KOPT-K1 (cell line): ENCODE results near the gene GNA12.

ENCODE experiments used
- H3K27ac ChIP-seq: fragments of 200-600 bp; sonication (generic); 2 replicates; pipeline ENCODE4 v1.5.1; 2016; ENCODE audit warnings: antibody characterized with exemption, mild to moderate bottlenecking, low read depth, low read length; ENCODE audit not compliant: poor library complexity, severe bottlenecking
- H3K36me3 ChIP-seq: fragments of 200-600 bp; sonication (generic); 2 replicates; pipeline ENCODE4 v1.5.1; 2017; ENCODE audit warnings: antibody characterized with exemption, mild to moderate bottlenecking, low read length, moderate library complexity; ENCODE audit not compliant: insufficient read depth
- H3K9me3 ChIP-seq: fragments of 200-600 bp; sonication (generic); 2 replicates; pipeline ENCODE4 v1.5.1; 2017; ENCODE audit warnings: antibody characterized with exemption, low read length, mild to moderate bottlenecking; ENCODE audit not compliant: insufficient read depth, poor library complexity, severe bottlenecking

GNA12 gene, protein sequence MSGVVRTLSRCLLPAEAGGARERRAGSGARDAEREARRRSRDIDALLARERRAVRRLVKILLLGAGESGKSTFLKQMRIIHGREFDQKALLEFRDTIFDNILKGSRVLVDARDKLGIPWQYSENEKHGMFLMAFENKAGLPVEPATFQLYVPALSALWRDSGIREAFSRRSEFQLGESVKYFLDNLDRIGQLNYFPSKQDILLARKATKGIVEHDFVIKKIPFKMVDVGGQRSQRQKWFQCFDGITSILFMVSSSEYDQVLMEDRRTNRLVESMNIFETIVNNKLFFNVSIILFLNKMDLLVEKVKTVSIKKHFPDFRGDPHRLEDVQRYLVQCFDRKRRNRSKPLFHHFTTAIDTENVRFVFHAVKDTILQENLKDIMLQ

DNA sequence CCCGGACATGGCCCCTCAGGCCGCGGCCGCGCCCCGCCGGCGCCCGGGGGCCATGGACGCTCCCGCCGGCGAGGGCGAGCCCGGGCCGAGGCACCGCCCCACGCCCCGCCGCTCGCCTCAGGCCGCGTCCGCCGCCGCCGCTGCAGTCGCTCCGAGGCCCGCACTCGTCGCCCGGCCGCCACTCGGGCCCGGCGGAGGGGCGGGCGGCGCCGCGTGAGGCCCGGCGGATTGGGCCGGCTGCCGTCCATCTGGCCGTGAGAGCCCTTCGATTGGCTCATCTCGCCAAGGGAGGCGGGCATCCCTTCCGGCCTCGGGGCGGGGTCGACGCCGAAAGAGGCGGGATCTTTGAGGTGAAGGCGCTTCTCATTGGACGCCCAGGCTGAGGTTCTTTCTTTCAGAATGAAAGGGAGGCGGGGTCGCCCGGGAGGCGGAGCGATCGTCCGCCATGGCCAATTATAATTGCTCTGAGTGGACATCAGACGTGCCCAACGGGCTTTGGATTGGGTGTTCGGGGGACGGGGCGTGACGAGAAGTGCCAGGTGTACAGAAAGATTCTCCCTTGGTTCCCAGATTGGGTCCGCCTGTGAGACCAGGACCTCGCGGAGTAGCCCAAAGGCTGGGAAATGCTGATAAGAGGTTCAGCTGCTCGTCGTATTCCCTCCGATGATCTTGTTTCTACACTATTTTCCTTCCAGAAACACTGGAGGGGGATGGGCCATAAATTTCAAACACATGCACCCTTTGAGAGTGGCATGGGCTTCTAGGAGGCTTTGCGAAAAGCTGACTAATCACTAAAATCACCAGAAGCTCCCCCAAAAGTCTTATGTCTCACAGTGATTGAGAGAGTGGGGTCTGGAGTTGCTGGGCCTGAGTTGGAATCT is at the start of gene GNA12:
TSS of gene GNA12 (minus strand) at position 156 of the 881 bp plus-strand sequence. CDS start at position 9, 147 bp downstream.
- no peaks in the 10 kb centered on the region for H3K9me3 ChIP-seq
- H3K36me3 ChIP-seq, result peaks cover 8% of the 10 kb centered on the region; the same call in 1 of the 2 replicates
- H3K27ac ChIP-seq, result peak within 1 kb of the TSS; percentile 35

DNA sequence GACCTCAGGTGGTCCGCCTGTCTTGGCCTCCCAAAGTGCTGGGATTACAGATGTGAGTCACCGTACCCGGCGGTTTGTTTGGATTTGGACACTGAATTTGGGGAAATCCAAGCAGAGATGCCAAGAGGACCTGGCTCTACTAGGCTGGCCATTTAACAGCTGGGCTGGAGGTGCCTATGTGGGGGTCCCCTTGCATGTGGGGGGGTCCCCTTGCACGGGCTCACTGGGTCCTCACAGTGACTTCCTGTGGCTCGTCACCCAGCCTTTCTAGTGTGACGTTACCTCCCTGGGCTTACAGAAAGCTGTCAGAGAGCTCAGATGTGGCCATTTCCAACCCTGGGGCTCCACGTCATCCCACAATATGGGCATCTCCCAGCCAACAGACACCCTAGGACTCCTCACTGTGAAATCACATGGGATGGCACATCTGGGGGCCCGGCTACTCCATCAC is 49.3 kb upstream of the GNA12 start:
- Histone ChIP-seq H3K27ac (no peak overlapping the region), H3K36me3 (no peaks in the 10 kb centered on the region), H3K9me3 (no peaks in the 10 kb centered on the region)

DNA sequence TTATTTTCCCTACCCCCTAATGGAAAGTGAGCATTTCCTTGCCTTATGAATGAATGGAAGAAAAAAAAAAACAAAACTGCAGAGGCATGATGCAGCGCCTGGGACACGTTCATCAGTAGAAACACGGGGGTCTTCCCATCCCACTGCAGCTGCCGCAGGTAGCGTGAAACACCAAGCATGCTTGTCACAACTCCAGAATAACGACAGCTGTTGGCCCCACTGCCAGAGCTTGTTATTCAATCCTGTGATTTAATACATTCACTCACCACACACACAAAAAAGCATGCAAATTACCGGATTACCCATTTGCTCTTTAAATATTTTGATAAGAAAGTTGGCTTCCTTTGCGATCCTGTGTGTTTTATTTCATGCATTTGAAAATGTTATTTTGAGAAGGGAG is 48.4 kb upstream of the GNA12 start:
- Histone ChIP-seq H3K9me3 (no peaks in the 10 kb centered on the region), H3K27ac (no peak overlapping the region), H3K36me3 (no peaks in the 10 kb centered on the region)

DNA sequence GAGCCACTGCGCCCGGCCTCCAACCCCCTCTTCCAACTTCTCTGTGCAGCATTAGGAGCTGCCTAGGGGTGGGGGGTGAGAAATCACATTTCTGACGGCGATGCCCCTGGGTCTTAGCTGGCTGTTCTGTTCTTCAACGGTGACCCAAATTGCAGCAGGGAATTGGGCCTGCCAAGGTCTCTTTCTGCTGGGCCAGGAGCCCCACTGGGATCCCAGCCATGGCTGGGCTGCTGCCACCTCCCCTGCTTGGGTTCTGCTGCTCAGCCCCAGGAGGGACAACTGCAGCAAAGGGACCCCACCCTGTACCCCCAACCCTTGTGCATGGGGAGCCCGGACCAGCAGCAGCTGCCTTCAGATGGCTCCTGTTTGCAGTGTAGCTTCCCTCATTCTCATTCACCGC is 43.7 kb upstream of the GNA12 start:
- Histone ChIP-seq H3K27ac (no peak overlapping the region), H3K9me3 (no peaks in the 10 kb centered on the region), H3K36me3 (no peaks in the 10 kb centered on the region)

DNA sequence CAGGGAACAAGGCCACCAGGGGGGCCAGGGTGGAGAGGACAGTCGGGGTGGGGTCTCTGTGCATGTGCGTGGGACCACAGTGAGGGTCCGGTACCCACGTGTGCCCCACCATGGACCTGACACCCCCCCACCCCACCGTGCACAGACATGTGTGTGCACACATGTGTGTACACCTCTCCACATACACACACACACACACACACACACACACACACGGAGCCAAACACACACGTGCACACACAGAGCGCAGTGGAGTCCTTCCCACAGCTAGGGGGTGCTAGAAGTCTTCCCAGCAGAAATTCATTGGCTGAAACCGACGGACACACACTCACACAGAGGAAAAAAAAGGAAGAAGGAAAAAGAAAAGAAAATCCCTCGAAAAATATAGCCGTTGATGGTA is 42.8 kb upstream of the GNA12 start:
- no peaks in the 10 kb centered on the region for H3K9me3 ChIP-seq
- no peaks in the 10 kb centered on the region for H3K36me3 ChIP-seq
- H3K27ac ChIP-seq, result no peak overlapping the region

DNA sequence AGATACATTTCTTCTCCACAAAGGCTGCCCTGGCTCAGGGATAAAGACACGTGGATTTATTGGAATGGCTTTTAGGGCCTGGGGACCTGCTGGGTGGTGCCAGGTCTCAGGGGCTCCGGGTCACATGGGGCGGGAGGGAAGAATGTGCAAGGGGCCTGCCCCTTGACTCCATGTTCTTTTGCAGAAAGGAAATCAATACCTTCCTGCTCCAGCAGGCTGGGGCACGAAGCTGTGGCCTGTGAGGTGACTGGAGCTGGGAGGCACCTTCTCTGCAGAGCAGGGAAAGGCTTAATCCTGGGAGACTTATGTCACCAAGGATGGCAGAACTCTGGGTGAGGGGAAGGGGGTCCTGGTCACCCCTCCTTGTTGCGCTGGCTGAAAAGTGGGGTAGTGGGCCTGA is 42.3 kb upstream of the GNA12 start:
- Histone ChIP-seq H3K27ac (no peak overlapping the region), H3K9me3 (no peaks in the 10 kb centered on the region), H3K36me3 (no peaks in the 10 kb centered on the region)

DNA sequence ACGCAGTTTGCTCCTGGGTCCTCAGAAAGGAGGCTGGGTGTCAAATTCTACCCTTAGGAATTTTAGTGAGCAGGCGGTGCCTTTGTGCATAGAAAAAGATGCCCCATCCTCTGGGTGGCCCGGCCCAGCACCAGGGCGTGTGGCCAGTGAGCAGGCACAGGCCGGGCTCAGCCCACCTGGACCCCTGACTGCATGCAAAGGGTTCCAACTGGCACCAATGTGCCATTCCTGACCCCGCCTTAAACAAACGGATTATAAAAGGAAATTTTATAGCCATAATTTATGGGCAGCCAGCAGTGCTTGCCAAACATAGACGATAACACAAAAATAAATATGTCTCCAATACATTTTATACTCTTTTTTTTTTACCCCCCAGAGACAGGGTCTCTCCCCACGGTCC is 40.1 kb upstream of the GNA12 start:
- no peaks in the 10 kb centered on the region for H3K36me3 ChIP-seq
- no peaks in the 10 kb centered on the region for H3K9me3 ChIP-seq
- H3K27ac ChIP-seq, result no peak overlapping the region

DNA sequence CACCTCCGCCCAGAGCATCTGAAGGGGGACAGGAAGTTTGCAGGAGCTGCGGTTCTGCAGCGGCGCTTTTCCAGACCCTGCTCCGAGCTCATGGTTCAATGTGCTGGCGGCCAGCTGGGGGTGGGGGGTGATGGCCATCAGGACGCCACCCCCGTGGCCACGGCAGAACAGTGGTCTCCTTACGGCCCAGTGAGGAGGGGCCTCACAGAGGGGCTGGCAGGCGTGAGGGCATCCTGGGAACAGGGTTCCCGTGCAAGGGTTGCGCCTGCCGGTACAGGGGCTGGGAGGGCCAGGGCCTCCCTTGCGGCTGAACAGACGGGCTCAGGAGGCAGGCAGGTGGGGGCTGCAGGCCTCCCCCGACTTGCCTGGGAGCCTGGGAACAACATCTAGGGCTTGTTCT is 39.0 kb upstream of the GNA12 start:
- Histone ChIP-seq H3K9me3 (no peaks in the 10 kb centered on the region), H3K27ac (no peak overlapping the region), H3K36me3 (no peaks in the 10 kb centered on the region)

DNA sequence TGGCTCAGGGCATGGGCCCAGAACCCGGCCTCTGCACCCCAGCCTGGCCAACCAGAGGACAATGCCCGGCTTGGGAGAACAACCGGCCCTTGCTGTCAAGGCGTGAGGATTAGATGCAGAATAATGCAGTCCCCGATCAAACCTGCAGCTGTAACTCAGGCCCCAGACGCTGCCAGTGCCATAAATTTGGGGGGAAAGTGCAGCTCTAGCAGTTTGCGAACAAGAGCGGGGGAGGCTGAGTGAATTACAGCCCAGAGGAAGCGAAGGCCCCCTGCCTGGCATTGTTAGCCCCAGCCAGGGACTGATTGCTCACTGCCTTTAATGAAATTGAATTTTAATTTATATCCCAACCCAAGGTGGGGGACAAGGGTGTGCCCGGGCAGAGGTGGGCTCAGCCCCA is 38.0 kb upstream of the GNA12 start:
- no peaks in the 10 kb centered on the region for H3K36me3 ChIP-seq
- no peaks in the 10 kb centered on the region for H3K9me3 ChIP-seq
- no peak overlapping the region for H3K27ac ChIP-seq

DNA sequence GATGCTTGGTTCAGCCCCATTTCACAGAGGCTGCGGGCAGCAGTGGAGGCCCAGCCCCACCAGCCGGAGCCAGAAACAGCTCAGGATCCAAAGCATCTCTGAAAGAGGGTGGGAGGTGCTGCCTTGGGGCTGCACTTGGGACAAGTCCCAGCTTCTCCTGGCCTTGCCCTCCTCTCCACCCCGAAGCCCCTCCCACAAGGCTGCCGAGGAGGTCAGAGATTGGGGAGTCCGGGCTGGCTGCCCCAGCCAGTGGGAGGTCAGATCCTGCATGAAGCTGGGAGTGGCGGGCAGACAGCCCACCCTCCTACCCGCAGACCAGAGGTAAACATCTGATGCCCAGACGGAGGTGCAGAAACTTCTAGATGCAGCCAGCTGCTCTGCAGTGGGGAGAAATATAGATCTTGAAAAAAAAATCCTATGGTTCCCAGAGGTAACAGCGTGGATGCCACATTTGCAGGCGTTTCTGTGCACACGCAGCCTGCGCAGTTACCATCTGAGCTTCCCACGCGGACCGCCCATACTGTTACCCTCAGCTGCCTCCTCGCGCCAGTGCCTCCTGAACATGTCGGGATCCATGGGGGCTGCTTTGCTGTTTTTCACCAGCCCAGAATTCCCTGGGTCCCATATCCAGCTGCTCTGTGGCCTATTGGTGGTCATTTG is 36.9 kb upstream of the GNA12 start:
- Histone ChIP-seq H3K36me3 (no peaks in the 10 kb centered on the region), H3K9me3 (no peaks in the 10 kb centered on the region), H3K27ac (no peak overlapping the region)

DNA sequence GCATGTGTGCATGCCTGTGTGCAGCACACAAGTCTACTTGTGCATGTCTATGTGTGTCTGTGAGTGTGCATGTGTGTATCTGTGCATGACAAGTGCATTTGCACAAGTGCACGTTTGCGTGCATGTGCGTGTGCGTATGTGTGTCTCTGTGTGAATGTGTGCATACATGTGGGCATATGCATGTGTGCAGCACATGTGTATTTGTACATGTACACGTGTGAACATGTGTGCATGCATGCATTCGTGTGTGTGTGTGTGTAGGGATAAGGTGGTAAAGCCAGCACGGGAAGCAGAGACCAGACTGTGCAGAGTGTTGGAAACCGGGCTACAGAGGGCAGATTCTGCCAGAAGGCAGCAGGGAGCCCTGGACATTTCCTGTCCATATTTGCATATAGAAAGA is 35.9 kb upstream of the GNA12 start:
- Histone ChIP-seq H3K27ac (no peak overlapping the region), H3K36me3 (no peaks in the 10 kb centered on the region), H3K9me3 (no peaks in the 10 kb centered on the region)

DNA sequence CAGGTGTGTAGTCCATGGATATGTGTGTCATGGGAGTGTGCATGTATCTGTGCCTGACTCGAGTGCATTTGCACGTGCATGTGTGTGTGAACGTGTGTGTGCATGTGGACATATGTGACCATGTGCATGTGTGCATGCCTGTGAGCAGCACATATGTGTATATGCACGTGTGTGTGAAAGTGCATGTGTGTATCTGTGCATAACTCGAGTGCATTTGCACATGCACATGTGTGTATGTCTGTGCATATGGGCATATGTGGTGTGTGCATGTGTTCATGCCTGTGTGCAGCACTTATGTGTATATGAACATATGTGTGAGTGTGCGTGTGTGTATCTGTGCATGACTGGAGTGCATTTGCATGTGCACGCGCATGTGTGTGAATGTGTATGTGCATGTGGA is 35.2 kb upstream of the GNA12 start:
- Histone ChIP-seq H3K27ac (peak overlapping the region; percentile 50), H3K36me3 (no peaks in the 10 kb centered on the region)

DNA sequence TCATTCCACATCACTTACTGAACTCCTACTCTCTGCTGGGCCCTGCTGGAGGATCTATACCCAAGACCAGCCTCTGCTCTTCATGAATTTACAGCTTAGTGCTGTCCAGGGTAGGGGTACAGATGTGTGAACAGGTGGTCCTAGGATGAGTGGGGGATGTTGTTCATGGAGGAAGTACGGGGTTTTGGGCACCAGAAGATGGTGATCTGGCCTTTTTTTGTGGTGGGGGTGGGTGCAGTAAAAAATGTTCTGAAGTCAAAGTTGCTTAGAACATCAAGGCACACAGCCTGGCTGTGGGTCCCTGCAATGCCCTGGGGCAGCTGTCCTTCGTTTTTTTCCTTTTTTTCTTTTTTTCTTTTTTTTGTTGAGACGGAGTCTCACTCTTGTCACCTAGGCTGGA is 34.2 kb upstream of the GNA12 start:
- Histone ChIP-seq H3K9me3 (no peaks in the 10 kb centered on the region), H3K36me3 (no peaks in the 10 kb centered on the region), H3K27ac (peak overlapping the region; percentile 50)

More for the DNA sequence above, 35.2 kb upstream of the GNA12 start:
- H3K9me3 ChIP-seq, result no peaks in the 10 kb centered on the region

DNA sequence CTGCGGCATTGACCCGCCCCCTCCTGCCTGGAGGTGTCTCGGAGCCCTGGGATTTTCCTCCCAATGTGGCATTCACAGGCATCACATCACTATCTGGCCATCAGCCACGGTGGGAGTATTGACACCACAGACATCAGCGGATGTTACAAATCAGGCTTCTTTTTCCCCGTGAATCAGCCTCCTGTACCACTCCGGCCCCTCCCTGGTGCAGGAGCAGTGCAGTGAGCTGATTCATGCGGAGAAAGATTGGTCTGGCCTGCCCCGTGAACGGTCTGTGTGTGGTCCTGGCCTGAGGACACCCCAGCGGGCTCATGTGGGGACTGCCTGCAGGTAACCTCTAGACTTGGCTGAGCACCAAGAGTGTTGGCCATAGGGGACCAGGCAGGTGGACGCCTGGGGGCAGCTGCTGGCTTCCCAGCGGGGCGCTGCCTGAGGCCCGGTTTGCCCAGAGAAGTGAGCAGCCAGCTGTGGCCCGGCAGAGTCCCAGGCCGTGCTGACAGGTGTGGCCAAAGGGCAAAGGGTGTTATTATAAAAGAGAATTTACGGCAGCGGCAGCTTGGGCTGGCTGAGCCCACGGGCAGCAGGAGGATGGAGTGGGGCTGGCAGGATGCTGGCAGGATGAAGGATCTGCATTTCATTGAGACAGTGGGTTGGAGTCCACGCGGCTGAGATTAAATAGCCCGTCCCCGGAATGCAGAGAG is 32.1 kb upstream of the GNA12 start:
- Histone ChIP-seq H3K36me3 (no peaks in the 10 kb centered on the region), H3K27ac (no peak overlapping the region), H3K9me3 (no peaks in the 10 kb centered on the region)
